Endodermal cell (in vitro differentiated cells): ENCODE measurements around the gene NBL1. TPM values are rescaled to one million over a fixed set of nuclear protein-coding genes. Genes with fewer than 3 reads are reported as not detected.

ENCODE experiments used
- DNase-seq: peaks from one replicate; pipeline ENCODE4 v3.0.0-alpha.2; 2017
- H3K27ac ChIP-seq: 2 replicates; pipeline ENCODE4 v1.5.1; 2013; ENCODE audit warnings: mild to moderate bottlenecking, low read depth, low read length, moderate library complexity
- H3K27me3 ChIP-seq: 2 replicates; pipeline ENCODE4 v1.6.1; 2013; ENCODE audit warnings: mild to moderate bottlenecking, low read length, moderate library complexity; ENCODE audit not compliant: insufficient read depth, control insufficient read depth, poor library complexity, severe bottlenecking
- H3K36me3 ChIP-seq: 2 replicates; pipeline ENCODE4 v1.7.0; 2013; ENCODE audit warnings: mild to moderate bottlenecking, low read length, moderate library complexity; ENCODE audit not compliant: control insufficient read depth, insufficient read depth
- H3K4me1 ChIP-seq: one replicate; pipeline ENCODE4 v1.7.0; 2013; ENCODE audit warnings: low read length; ENCODE audit not compliant: control insufficient read depth, insufficient read depth
- H3K4me3 ChIP-seq: 2 replicates; pipeline ENCODE4 v1.5.1; 2013; ENCODE audit warnings: mild to moderate bottlenecking, low read length, moderate library complexity
- H3K9ac ChIP-seq: 2 replicates; pipeline ENCODE4 v1.6.1; 2013; ENCODE audit warnings: mild to moderate bottlenecking, low read length, moderate library complexity; ENCODE audit not compliant: poor library complexity, severe bottlenecking; ENCODE audit errors: extremely low read depth
- H3K9me3 ChIP-seq: 2 replicates; pipeline ENCODE4 v1.6.1; 2013; ENCODE audit warnings: mild to moderate bottlenecking, low read length, moderate library complexity; ENCODE audit not compliant: control insufficient read depth
- H3K27ac Mint-ChIP-seq: 2 replicates; pipeline ENCODE4 v1.8.0; 2020; ENCODE audit warnings: mixed read lengths
- H3K27me3 Mint-ChIP-seq: 2 replicates; pipeline ENCODE4 v1.8.0; 2021; ENCODE audit warnings: mild to moderate bottlenecking, mixed read lengths; ENCODE audit not compliant: insufficient read depth
- H3K36me3 Mint-ChIP-seq: 2 replicates; pipeline ENCODE4 v1.8.0; 2020; ENCODE audit warnings: low read depth, mixed read lengths
- H3K4me1 Mint-ChIP-seq: 2 replicates; pipeline ENCODE4 v1.8.0; 2020; ENCODE audit warnings: mixed read lengths
- H3K4me3 Mint-ChIP-seq: 2 replicates; pipeline ENCODE4 v1.8.0; 2020; ENCODE audit warnings: mild to moderate bottlenecking, moderate library complexity, mixed read lengths
- H3K9me3 Mint-ChIP-seq: 2 replicates; pipeline ENCODE4 v1.8.0; 2020; ENCODE audit warnings: mild to moderate bottlenecking, mixed read lengths
- CTCF ChIP-seq: fragments of 200-600 bp; sonication (generic); conservative IDR thresholded peaks from 2 replicates; pipeline ENCODE4 v1.5.0; 2021; ENCODE audit warnings: antibody characterized with exemption, mild to moderate bottlenecking
- WGBS, 2 experiments: methylation state at CpG; one replicate each; pipeline versions ENCODE4 v1.1.5 to v1.1.7; 2013; ENCODE audit warnings: missing lambda C conversion rate in 2 of 2, mixed read lengths in 1 of 2; ENCODE audit not compliant: insufficient coverage in 1 of 2, insufficient read length in 1 of 2; 5-methylcytosine and 5-hydroxymethylcytosine counted together
- total RNA-seq, 2 donors: library from RNA; stranded (reverse); fragmentation: NEBNext Ultra II Directional in 1 of 2; extraction: Animal tissue kit (Norgen Biotek cat#: 25700) in 1 of 2; gene quantifications; 2 replicates in 1 of 2; 3 replicates in 1 of 2; pipeline ENCODE4 v1.2.1, GENCODE V29; 2021

Gene NBL1
- total RNA-seq, 2 donors from 2014 or later = 13.7 to 32.4 TPM

DNA sequence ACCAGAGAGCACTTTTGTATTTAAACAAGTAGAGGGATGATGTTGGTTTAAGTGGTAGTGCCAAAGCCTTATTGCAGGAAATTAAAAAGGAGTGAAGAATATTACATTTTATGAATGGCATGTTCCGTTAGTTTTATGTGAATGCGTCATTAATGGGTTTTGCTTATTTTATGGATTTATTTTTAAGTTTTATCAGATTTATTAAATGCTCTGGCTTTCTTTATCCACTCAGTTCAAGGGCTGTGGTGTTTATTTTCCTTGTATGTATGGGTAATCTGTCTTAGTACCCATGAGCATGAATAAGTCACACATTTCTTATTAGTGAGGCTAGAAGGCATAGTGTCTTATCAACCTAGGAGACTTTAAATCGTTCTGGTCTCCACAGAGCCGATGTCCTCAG, 41.6 kb upstream of the NBL1 start:
- WGBS, 2 experiments = 93 to 95% methylated on average over 3 to 4 of the region's 4 CpGs
- Mint-ChIP-seq H3K27me3 (no peaks in the 10 kb centered on the region), H3K9me3 (no peaks in the 10 kb centered on the region), H3K4me3 (no peak overlapping the region), H3K36me3 (peaks cover 17% of the 10 kb centered on the region), H3K4me1 (peaks cover 8% of the 10 kb centered on the region), H3K27ac (no peak overlapping the region)
- Histone ChIP-seq H3K4me3 (no peak overlapping the region), H3K9me3 (no peaks in the 10 kb centered on the region), H3K4me1 (no peaks in the 10 kb centered on the region), H3K9ac (no peak overlapping the region), H3K36me3 (peaks cover 25% of the 10 kb centered on the region), H3K27me3 (no peaks in the 10 kb centered on the region), H3K27ac (no peak overlapping the region)
- DNase-seq = no peak
- TF ChIP-seq CTCF = no peak

GRCh38 chr1:19605967-19606366, 38.1 kb upstream of the NBL1 start:
- Mint-ChIP-seq H3K27ac (no peak overlapping the region), H3K4me3 (no peak overlapping the region), H3K27me3 (no peaks in the 10 kb centered on the region), H3K4me1 (no peaks in the 10 kb centered on the region), H3K9me3 (no peaks in the 10 kb centered on the region), H3K36me3 (peaks cover 22% of the 10 kb centered on the region)
- DNase-seq = no peak
- WGBS, 2 experiments = 93 to 94% methylated on average over 1 of the region's 1 CpG
- Histone ChIP-seq H3K9me3 (no peaks in the 10 kb centered on the region), H3K4me3 (no peak overlapping the region), H3K9ac (no peak overlapping the region), H3K36me3 (peaks cover 31% of the 10 kb centered on the region), H3K27me3 (no peaks in the 10 kb centered on the region), H3K4me1 (no peaks in the 10 kb centered on the region), H3K27ac (no peak overlapping the region)
- TF ChIP-seq CTCF = no peak

GRCh38 chr1:19606817-19607642, 37.1 kb upstream of the NBL1 start:
- H3K9me3 ChIP-seq = no peaks in the 10 kb centered on the region
- TF ChIP-seq CTCF = no peak
- no peaks in the 10 kb centered on the region for H3K27me3 Mint-ChIP-seq
- no peaks in the 10 kb centered on the region for H3K9me3 Mint-ChIP-seq
- no peak overlapping the region for H3K4me3 Mint-ChIP-seq
- no peak overlapping the region for H3K27ac ChIP-seq
- no peaks in the 10 kb centered on the region for H3K4me1 Mint-ChIP-seq
- H3K27ac Mint-ChIP-seq = no peak overlapping the region
- H3K4me3 ChIP-seq = no peak overlapping the region
- no peaks in the 10 kb centered on the region for H3K27me3 ChIP-seq
- DNase-seq = no peak
- no peaks in the 10 kb centered on the region for H3K4me1 ChIP-seq
- H3K36me3 Mint-ChIP-seq = peaks cover 21% of the 10 kb centered on the region
- H3K9ac ChIP-seq = no peak overlapping the region
- H3K36me3 ChIP-seq = peaks cover 22% of the 10 kb centered on the region
- WGBS, 2 experiments = 95 to 98% methylated on average over 2 to 4 of the region's 4 CpGs
